PFSK-1 (cell line): ENCODE results near the gene TMEM252.

ENCODE experiments used
- FOXP2 ChIP-seq: optimal IDR thresholded peaks from 2 replicates; pipeline ENCODE3; 2011; ENCODE audit warnings: borderline replicate concordance, control low read depth, inconsistent platforms; ENCODE audit not compliant: insufficient read depth; ENCODE audit errors: extremely low read length, extremely low read depth
- POLR2AphosphoS5 ChIP-seq: IDR thresholded peaks from 2 replicates; pipeline ENCODE4 v1.6.1; 2012; ENCODE audit warnings: low read depth, mild to moderate bottlenecking, control low read depth, low read length, moderate library complexity
- SIN3A ChIP-seq: IDR thresholded peaks from 2 replicates; pipeline ENCODE4 v1.6.1; 2012; ENCODE audit warnings: mild to moderate bottlenecking, low read length, moderate library complexity, borderline replicate concordance; ENCODE audit not compliant: insufficient read depth
- TAF1 ChIP-seq: IDR thresholded peaks from 2 replicates; pipeline ENCODE4 v1.6.1; 2012; ENCODE audit warnings: low read length, control low read depth, borderline replicate concordance; ENCODE audit not compliant: insufficient read depth
- TF ChIP-seq, protein P1 (sequence below), 2 experiments: IDR thresholded peaks; 2 replicates each; pipeline versions ENCODE4 v1.6.1 to v1.8.0; 2011 to 2012; ENCODE audit warnings: low read depth in 2 of 2, low read length in 2 of 2, control low read depth in 1 of 2, inconsistent platforms in 1 of 2, mild to moderate bottlenecking in 1 of 2, moderate library complexity in 1 of 2; ENCODE audit not compliant: insufficient read depth in 1 of 2

DNA sequence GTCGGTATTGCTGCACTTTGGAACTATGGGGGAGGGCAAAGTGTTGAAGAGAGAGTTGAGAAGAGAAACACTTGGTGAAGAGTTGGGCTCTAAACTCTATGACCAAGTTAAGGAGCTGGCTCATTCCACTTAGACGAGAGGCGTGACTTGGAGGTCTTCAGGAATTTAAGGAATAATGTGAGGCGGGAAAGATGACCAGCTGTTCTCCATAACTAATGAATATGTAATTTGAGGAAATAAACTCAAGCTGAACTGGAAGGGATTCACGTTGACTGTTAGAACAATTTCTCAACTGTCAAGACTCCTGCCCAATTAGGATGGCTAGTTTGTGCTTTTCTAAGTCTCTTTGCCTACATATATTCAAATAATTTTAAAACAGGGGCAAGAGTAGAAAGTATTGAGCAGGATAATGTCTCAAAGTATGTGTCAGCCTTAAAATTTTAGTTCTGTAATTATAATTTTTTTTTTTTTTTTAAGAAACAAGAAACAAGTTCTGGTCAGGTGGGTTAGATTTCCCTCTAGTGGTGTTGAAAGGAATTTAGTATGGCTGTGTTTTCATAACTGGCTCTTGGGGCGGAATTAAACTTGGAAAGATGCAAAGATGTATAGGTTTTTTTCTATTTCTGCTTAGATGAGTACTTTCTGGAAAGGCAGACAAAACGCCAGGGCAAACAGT, 33.4 kb downstream of the TMEM252 start:
- TF ChIP-seq, protein P1, sequence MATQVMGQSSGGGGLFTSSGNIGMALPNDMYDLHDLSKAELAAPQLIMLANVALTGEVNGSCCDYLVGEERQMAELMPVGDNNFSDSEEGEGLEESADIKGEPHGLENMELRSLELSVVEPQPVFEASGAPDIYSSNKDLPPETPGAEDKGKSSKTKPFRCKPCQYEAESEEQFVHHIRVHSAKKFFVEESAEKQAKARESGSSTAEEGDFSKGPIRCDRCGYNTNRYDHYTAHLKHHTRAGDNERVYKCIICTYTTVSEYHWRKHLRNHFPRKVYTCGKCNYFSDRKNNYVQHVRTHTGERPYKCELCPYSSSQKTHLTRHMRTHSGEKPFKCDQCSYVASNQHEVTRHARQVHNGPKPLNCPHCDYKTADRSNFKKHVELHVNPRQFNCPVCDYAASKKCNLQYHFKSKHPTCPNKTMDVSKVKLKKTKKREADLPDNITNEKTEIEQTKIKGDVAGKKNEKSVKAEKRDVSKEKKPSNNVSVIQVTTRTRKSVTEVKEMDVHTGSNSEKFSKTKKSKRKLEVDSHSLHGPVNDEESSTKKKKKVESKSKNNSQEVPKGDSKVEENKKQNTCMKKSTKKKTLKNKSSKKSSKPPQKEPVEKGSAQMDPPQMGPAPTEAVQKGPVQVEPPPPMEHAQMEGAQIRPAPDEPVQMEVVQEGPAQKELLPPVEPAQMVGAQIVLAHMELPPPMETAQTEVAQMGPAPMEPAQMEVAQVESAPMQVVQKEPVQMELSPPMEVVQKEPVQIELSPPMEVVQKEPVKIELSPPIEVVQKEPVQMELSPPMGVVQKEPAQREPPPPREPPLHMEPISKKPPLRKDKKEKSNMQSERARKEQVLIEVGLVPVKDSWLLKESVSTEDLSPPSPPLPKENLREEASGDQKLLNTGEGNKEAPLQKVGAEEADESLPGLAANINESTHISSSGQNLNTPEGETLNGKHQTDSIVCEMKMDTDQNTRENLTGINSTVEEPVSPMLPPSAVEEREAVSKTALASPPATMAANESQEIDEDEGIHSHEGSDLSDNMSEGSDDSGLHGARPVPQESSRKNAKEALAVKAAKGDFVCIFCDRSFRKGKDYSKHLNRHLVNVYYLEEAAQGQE (IDR thresholded peaks at IDR 0.05; ENCODE audit: insufficient read depth in 1 of 2, low read depth in 2 of 2, low read length in 2 of 2) = no peak
- TF ChIP-seq TAF1 = no peak
- TF ChIP-seq POLR2AphosphoS5 = no peak
- no peak for TF ChIP-seq SIN3A
- no peak for TF ChIP-seq FOXP2
